ENCODE measurements around the gene AKAP11.

DNA sequence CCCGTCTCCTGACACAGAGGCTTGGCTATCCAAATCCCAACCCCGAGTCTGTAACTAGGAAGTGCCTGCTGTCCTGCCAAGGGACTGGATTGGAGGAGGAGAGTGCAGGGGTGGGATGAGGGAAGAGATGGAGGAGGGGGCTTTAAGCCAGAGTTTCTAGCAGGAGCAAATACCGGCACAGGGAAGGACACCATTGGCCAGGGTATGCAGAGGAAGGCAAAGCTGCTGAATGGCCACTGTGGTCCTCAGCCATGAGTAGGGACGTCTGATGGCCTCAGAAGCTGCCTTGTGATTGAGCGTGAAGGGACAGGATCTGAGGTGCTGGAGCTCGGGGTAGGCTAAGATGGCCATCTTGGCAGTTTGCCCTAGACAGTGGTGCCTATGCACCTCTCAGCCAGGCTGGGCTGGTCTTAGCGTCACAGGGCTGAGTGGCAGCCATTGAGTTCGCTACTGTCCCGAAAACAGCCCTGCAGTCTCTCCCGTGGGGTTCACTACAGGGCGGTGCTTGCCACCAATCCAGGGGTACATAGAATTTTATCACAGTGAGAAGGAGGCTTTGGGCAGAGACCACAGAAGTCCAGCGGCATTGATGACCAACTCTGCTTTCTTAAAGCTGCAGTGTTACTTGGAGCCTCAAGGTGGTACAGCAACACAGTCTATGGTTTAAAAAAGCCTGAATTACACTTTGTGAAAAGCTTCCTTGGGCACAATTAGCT, 61.8 kb downstream of the AKAP11 start:
- TF ChIP-seq YY1 (IDR thresholded peaks at IDR 0.05; ENCODE audit: low read depth, low read length) (no peak), EZH2 (IDR thresholded peaks at IDR 0.05; ENCODE audit: low read depth, low read length, severe bottlenecking) (no peak), POLR2A (IDR thresholded peaks at IDR 0.05; ENCODE audit: control extremely low read depth in 1 of 2, low read depth in 2 of 2, low read length in 2 of 2) (no peak), BCL11A (IDR thresholded peaks at IDR 0.05; ENCODE audit: low read depth in 2 of 2, low read length in 2 of 2) (no peak), CBX8 (IDR thresholded peaks at IDR 0.05; ENCODE audit: borderline replicate concordance, low read depth, low read length) (no peak), TCF12 (IDR thresholded peaks at IDR 0.05; ENCODE audit: low read depth, low read length) (no peak), POLR2AphosphoS5 (IDR thresholded peaks at IDR 0.05; ENCODE audit: low read depth, low read length) (no peak), CREB1 (IDR thresholded peaks at IDR 0.05) (no peak), SIN3A (conservative IDR thresholded peaks at IDR 0.05 in 1 of 2, IDR thresholded peaks at IDR 0.05 in 1 of 2; ENCODE audit: low read depth in 1 of 2, low read length in 2 of 2) (no peak)
- TF ChIP-seq, protein P1, sequence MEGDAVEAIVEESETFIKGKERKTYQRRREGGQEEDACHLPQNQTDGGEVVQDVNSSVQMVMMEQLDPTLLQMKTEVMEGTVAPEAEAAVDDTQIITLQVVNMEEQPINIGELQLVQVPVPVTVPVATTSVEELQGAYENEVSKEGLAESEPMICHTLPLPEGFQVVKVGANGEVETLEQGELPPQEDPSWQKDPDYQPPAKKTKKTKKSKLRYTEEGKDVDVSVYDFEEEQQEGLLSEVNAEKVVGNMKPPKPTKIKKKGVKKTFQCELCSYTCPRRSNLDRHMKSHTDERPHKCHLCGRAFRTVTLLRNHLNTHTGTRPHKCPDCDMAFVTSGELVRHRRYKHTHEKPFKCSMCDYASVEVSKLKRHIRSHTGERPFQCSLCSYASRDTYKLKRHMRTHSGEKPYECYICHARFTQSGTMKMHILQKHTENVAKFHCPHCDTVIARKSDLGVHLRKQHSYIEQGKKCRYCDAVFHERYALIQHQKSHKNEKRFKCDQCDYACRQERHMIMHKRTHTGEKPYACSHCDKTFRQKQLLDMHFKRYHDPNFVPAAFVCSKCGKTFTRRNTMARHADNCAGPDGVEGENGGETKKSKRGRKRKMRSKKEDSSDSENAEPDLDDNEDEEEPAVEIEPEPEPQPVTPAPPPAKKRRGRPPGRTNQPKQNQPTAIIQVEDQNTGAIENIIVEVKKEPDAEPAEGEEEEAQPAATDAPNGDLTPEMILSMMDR (IDR thresholded peaks at IDR 0.05; ENCODE audit: control extremely low read depth in 1 of 3, insufficient read depth in 1 of 3, low read depth in 1 of 3, low read length in 3 of 3): peak; percentile 8 to 79 (median 58)
- TF ChIP-seq, protein P2, sequence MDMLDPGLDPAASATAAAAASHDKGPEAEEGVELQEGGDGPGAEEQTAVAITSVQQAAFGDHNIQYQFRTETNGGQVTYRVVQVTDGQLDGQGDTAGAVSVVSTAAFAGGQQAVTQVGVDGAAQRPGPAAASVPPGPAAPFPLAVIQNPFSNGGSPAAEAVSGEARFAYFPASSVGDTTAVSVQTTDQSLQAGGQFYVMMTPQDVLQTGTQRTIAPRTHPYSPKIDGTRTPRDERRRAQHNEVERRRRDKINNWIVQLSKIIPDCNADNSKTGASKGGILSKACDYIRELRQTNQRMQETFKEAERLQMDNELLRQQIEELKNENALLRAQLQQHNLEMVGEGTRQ (IDR thresholded peaks at IDR 0.05; ENCODE audit: low read length): no peak
- TF ChIP-seq, protein P3, sequence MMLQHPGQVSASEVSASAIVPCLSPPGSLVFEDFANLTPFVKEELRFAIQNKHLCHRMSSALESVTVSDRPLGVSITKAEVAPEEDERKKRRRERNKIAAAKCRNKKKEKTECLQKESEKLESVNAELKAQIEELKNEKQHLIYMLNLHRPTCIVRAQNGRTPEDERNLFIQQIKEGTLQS (IDR thresholded peaks at IDR 0.05; ENCODE audit: insufficient read depth, low read depth, low read length): no peak
